PC-3 (cell line): ENCODE data around the gene NELFB.

Source experiments
- CTCF ChIP-seq: fragments of 300-600 bp; sonication (generic); conservative IDR thresholded peaks from 2 replicates; pipeline ENCODE4 v1.5.1; 2017; ENCODE audit warnings: antibody characterized with exemption, low read depth, mild to moderate bottlenecking, low read length
- EZH2phosphoT487 ChIP-seq: fragments of 300-600 bp; sonication (generic); IDR thresholded peaks from 2 replicates; pipeline ENCODE4 v1.6.1; 2018; ENCODE audit warnings: mild to moderate bottlenecking, antibody characterized with exemption, low read length, borderline replicate concordance

- TF ChIP-seq CTCF, result no peak
- TF ChIP-seq EZH2phosphoT487, result no peak
Observed at GRCh38 chr9:137264067-137264466, 8.9 kb downstream of the NELFB start.
